GM19463 (cell line): ENCODE data around the gene DHRS11.

Experiments
- ATAC-seq: cut with Tn5 transposase; IDR thresholded peaks from one replicate; pipeline ENCODE4 v1.9.1; 2021; ENCODE audit warnings: mild to moderate bottlenecking, moderate library complexity; ENCODE audit not compliant: unreplicated experiment

DHRS11 gene

GRCh38 chr17:36647636-36648035 lies 56.0 kb downstream of the DHRS11 start:
- no peak for ATAC-seq

GRCh38 chr17:36650096-36650775 lies 58.6 kb downstream of the DHRS11 start:
- no peak for ATAC-seq
